ENCODE data around the gene WNT9A.

Gene WNT9A

GRCh38 chr1:227918736-227919135, 29.0 kb downstream of the WNT9A start:
- no peak for TF ChIP-seq SIN3A (IDR thresholded peaks at IDR 0.05; ENCODE audit: borderline replicate concordance, insufficient read depth, low read length)
- no peak for TF ChIP-seq REST (IDR thresholded peaks at IDR 0.05; ENCODE audit: insufficient read depth in 1 of 2, low read depth in 2 of 2, low read length in 2 of 2)
- TF ChIP-seq TAF1 (IDR thresholded peaks at IDR 0.05; ENCODE audit: borderline replicate concordance, insufficient read depth, low read length): no peak
- TF ChIP-seq FOXP2 (optimal IDR thresholded peaks at IDR 0.05; ENCODE audit: borderline replicate concordance, extremely low read depth, extremely low read length, insufficient read depth): no peak
- TF ChIP-seq POLR2AphosphoS5 (IDR thresholded peaks at IDR 0.05; ENCODE audit: low read depth, low read length): no peak

- TF ChIP-seq SIN3A (IDR thresholded peaks at IDR 0.05; ENCODE audit: borderline replicate concordance, insufficient read depth, low read length) (no peak), TAF1 (IDR thresholded peaks at IDR 0.05; ENCODE audit: borderline replicate concordance, insufficient read depth, low read length) (no peak), REST (IDR thresholded peaks at IDR 0.05; ENCODE audit: insufficient read depth in 1 of 2, low read depth in 2 of 2, low read length in 2 of 2) (no peak), POLR2AphosphoS5 (IDR thresholded peaks at IDR 0.05; ENCODE audit: low read depth, low read length) (no peak), FOXP2 (optimal IDR thresholded peaks at IDR 0.05; ENCODE audit: borderline replicate concordance, extremely low read depth, extremely low read length, insufficient read depth) (no peak)
Measured at GRCh38 chr1:227918083-227918700, 29.5 kb downstream of the WNT9A start.

GRCh38 chr1:227917081-227917950, 30.4 kb downstream of the WNT9A start:
- no peak for TF ChIP-seq POLR2AphosphoS5 (IDR thresholded peaks at IDR 0.05; ENCODE audit: low read depth, low read length)

GRCh38 chr1:227916655-227917054, 31.1 kb downstream of the WNT9A start:
- TF ChIP-seq REST (IDR thresholded peaks at IDR 0.05; ENCODE audit: insufficient read depth in 1 of 2, low read depth in 2 of 2, low read length in 2 of 2) (no peak), FOXP2 (optimal IDR thresholded peaks at IDR 0.05; ENCODE audit: borderline replicate concordance, extremely low read depth, extremely low read length, insufficient read depth) (no peak), SIN3A (IDR thresholded peaks at IDR 0.05; ENCODE audit: borderline replicate concordance, insufficient read depth, low read length) (no peak), TAF1 (IDR thresholded peaks at IDR 0.05; ENCODE audit: borderline replicate concordance, insufficient read depth, low read length) (no peak), POLR2AphosphoS5 (IDR thresholded peaks at IDR 0.05; ENCODE audit: low read depth, low read length) (no peak)

- TF ChIP-seq REST (IDR thresholded peaks at IDR 0.05; ENCODE audit: insufficient read depth in 1 of 2, low read depth in 2 of 2, low read length in 2 of 2) (no peak), SIN3A (IDR thresholded peaks at IDR 0.05; ENCODE audit: borderline replicate concordance, insufficient read depth, low read length) (no peak), TAF1 (IDR thresholded peaks at IDR 0.05; ENCODE audit: borderline replicate concordance, insufficient read depth, low read length) (no peak), POLR2AphosphoS5 (IDR thresholded peaks at IDR 0.05; ENCODE audit: low read depth, low read length) (no peak)
Measured at GRCh38 chr1:227915564-227916553, 31.9 kb downstream of the WNT9A start.

All from PFSK-1 (cell line).